ENCODE results near the gene CD320. TPM values are rescaled to one million over a fixed set of nuclear protein-coding genes. Genes with fewer than 3 reads are reported as not detected.
"Not testable (repeated sequence)": the region's sequence is repeated elsewhere in the genome, so short reads cannot be mapped to it uniquely, and the experiment has no call there.

Gene CD320
- total and polyA plus RNA-seq, 11 donors: 17.7 to 74.8 (median 35.8) TPM

- no peaks in the 10 kb centered on the region for H3K9me3 ChIP-seq
- intact Hi-C loops (cut with DNase I): loop anchor here in 3 of 10 donors (5.0 to 10.0 kb wide), 2 partner anchors 53 to 55 kb away; no protein-coding TSS in a partner anchor
- H3K36me3 ChIP-seq: peaks cover 0 to 47% (median 39%) of the 10 kb centered on the region in 9 donors
- peak overlapping the region in 10 of 12 donors; percentile 89 to 97 (median 92) for H3K27ac ChIP-seq
- TF ChIP-seq POLR2A (IDR thresholded peaks at IDR 0.05) (no peak), CTCF (IDR thresholded peaks at IDR 0.05) (no peak)
- no peaks in the 10 kb centered on the region for H3K27me3 ChIP-seq
- DNase-seq (peak in 1 of 5 donors; percentile 9), ATAC-seq (no peak)
- 83 to 85% (median 85%) methylated on average over 19 of the region's 19 CpGs for WGBS, 4 donors
- peak overlapping the region in 11 of 12 donors; percentile 58 to 98 (median 81) for H3K4me3 ChIP-seq
- H3K4me1 ChIP-seq: peaks cover 5 to 53% (median 36%) of the 10 kb centered on the region in 12 donors
Observed at GRCh38 chr19:8319807-8320520, 11.8 kb upstream of the CD320 start.

- 80 to 86% (median 83%) methylated on average over 9 of the region's 9 CpGs for WGBS, 4 donors
- not testable (repeated sequence) for ATAC-seq
- intact Hi-C loops (cut with DNase I): loop anchor here in 1 of 10 donors (10.0 kb wide), 1 partner anchor 54 kb away; no protein-coding TSS in a partner anchor
Observed at GRCh38 chr19:8318835-8319234, 10.7 kb upstream of the CD320 start.

GRCh38 chr19:8316351-8317125 is 8.4 kb upstream of the CD320 start:
- Histone ChIP-seq H3K36me3 (peaks cover 0 to 60% (median 43%) of the 10 kb centered on the region in 9 donors), H3K4me3 (no peak overlapping the region), H3K4me1 (peaks cover 0 to 31% (median 20%) of the 10 kb centered on the region in 12 donors), H3K9me3 (no peaks in the 10 kb centered on the region), H3K27me3 (no peaks in the 10 kb centered on the region), H3K27ac (peak overlapping the region in 1 of 12 donors; percentile 52)
- DNase-seq (peak in 2 of 5 donors; percentile 18 to 34), ATAC-seq (no peak)
- intact Hi-C loops (cut with DNase I): loop anchor here in 1 of 10 donors (10.0 kb wide), 1 partner anchor 52 kb away; no protein-coding TSS in a partner anchor
- TF ChIP-seq POLR2A (IDR thresholded peaks at IDR 0.05): no peak
- no peak for TF ChIP-seq CTCF (IDR thresholded peaks at IDR 0.05)
- 71 to 88% (median 76%) methylated on average over 10 to 14 of the region's 14 CpGs for WGBS, 4 donors

More at GRCh38 chr19:8318835-8319234, 10.7 kb upstream of the CD320 start:
- H3K27me3 ChIP-seq, H3K27ac ChIP-seq, H3K9me3 ChIP-seq, DNase-seq, H3K4me3 ChIP-seq: not testable (repeated sequence)
- Histone ChIP-seq H3K4me1 (peaks cover 5 to 42% (median 29%) of the 10 kb centered on the region in 12 donors), H3K36me3 (peaks cover 0 to 54% (median 43%) of the 10 kb centered on the region in 9 donors)

GRCh38 chr19:8314981-8315640 is 7.0 kb upstream of the CD320 start:
- H3K36me3 ChIP-seq: peaks cover 0 to 74% (median 55%) of the 10 kb centered on the region in 9 donors
- H3K9me3 ChIP-seq, H3K4me3 ChIP-seq, H3K27me3 ChIP-seq, ATAC-seq: not testable (repeated sequence)
- DNase-seq: peak in 3 of 5 donors; percentile 4 to 8 (median 5)
- peaks cover 0 to 31% (median 16%) of the 10 kb centered on the region in 12 donors for H3K4me1 ChIP-seq
- H3K27ac ChIP-seq: peak overlapping the region in 1 of 12 donors; percentile 13
- WGBS, 4 donors: 72 to 82% (median 77%) methylated on average over 11 of the region's 11 CpGs
- intact Hi-C loops (cut with DNase I): loop anchor here in 1 of 10 donors (10.0 kb wide), 1 partner anchor 50 kb away; no protein-coding TSS in a partner anchor
